ENCODE data around the gene PRDM5.

The PRDM5 gene

GRCh38 chr4:120871173-120871572, 51.4 kb downstream of the PRDM5 start:
- TF ChIP-seq, protein P1, sequence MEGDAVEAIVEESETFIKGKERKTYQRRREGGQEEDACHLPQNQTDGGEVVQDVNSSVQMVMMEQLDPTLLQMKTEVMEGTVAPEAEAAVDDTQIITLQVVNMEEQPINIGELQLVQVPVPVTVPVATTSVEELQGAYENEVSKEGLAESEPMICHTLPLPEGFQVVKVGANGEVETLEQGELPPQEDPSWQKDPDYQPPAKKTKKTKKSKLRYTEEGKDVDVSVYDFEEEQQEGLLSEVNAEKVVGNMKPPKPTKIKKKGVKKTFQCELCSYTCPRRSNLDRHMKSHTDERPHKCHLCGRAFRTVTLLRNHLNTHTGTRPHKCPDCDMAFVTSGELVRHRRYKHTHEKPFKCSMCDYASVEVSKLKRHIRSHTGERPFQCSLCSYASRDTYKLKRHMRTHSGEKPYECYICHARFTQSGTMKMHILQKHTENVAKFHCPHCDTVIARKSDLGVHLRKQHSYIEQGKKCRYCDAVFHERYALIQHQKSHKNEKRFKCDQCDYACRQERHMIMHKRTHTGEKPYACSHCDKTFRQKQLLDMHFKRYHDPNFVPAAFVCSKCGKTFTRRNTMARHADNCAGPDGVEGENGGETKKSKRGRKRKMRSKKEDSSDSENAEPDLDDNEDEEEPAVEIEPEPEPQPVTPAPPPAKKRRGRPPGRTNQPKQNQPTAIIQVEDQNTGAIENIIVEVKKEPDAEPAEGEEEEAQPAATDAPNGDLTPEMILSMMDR (conservative IDR thresholded peaks at IDR 0.05; ENCODE audit: low read depth, low read length), result no peak
- no peak overlapping the region for H3K4me3 ChIP-seq (ENCODE audit: low read depth, low read length)
- DNase-seq (ENCODE audit: low read depth), result no peak

DNA sequence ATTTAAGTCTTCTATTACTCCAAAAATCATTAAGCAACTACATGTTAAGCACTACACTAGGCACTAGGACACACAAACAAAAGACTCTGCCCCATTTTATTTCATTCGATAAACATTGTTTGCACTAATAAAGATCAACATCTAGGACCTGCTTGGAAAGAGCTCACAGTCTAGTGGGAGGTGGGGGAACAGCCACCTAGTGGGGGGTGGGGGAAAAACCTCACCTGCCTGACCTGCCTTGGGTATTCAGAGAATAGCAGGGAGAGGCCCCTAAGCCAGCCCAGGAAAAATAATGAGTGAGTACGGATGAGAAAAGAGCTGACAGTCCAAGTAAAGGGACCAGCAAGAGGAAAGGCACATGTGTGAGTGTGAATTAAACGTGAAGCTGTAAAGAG, 52.2 kb downstream of the PRDM5 start:
- no peak for DNase-seq (ENCODE audit: low read depth)
- H3K4me3 ChIP-seq (ENCODE audit: low read depth, low read length), result no peak overlapping the region
- TF ChIP-seq, protein P1 (conservative IDR thresholded peaks at IDR 0.05; ENCODE audit: low read depth, low read length), result no peak

DNA sequence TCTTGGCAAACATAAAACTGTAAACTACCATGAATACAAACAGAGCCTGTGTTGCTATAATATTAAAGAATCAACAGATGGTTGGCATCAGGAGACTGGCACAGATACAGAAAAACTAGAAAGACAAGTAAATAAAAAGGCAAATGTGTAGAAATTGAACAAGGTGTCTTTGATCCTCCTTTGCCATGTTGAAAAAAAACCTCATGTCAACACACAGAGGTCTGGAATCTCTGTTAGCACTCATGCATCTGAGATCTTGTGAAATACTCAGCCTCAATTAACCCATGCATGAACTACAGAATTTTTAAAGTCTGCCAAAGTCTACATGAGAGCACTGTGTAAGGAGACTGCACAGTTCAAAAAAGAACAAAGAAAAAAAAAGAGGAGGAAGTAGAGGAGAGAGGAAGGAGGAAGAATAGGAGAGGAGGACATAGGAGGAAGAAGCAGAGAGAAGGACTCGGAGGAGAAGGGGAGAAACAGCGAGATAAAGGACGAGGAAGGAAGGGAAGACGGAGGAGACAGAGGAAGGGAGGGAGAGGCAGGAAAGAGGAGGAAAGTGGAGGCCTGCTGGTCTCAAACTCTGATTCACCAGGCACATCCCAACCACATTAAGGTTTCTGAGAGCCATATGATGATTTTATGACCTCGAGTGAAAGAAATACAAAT, 52.8 kb downstream of the PRDM5 start:
- DNase-seq (ENCODE audit: low read depth), result peak; percentile 46
- TF ChIP-seq, protein P1 (conservative IDR thresholded peaks at IDR 0.05; ENCODE audit: low read depth, low read length), result no peak
- H3K4me3 ChIP-seq (ENCODE audit: low read depth, low read length), result no peak overlapping the region

DNA sequence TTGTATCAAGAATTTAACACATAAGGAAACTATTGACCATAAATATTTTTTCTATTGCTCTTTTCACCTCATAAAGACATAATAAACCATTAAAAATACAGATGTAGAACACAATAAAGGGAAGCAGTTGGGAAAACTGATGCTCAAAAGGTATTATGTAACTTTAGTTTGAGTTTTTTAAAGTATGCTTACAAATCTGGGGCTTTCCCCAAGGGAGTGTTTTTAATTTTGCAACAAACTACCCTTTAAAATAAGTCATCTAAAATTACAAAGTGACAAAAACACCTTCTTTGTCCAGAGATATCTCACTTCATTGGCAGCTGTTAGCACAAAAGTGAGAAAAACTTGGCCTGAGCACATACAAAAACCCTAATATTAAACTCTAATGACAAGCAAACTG, 55.0 kb downstream of the PRDM5 start:
- TF ChIP-seq, protein P1 (conservative IDR thresholded peaks at IDR 0.05; ENCODE audit: low read depth, low read length), result no peak
- no peak overlapping the region for H3K4me3 ChIP-seq (ENCODE audit: low read depth, low read length)
- DNase-seq (ENCODE audit: low read depth), result no peak

DNA sequence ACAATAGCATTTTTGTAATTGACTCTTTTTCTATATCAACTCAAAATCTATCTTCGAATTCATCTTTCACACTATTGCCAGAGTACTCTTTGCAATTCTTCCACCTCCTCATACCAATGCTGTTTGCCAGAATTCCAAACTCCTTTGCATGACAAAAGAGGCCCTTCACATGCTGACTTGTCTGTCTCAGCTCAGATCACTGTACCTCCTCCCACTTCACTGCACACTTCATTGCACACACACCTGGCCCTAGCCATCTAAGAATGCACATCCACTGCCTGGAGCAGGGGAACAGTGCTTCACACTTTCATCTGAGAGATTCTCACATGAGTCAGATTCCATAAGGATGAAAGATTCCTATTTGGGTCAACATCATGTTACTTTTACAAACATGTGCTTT, 56.5 kb downstream of the PRDM5 start:
- no peak for DNase-seq (ENCODE audit: low read depth)
- no peak overlapping the region for H3K4me3 ChIP-seq (ENCODE audit: low read depth, low read length)
- TF ChIP-seq, protein P1 (conservative IDR thresholded peaks at IDR 0.05; ENCODE audit: low read depth, low read length), result no peak

- no peak for DNase-seq (ENCODE audit: low read depth)
- no peak overlapping the region for H3K4me3 ChIP-seq (ENCODE audit: low read depth, low read length)
- TF ChIP-seq, protein P1 (conservative IDR thresholded peaks at IDR 0.05; ENCODE audit: low read depth, low read length), result no peak
Measured at GRCh38 chr4:120864969-120865368, 57.6 kb downstream of the PRDM5 start.

- TF ChIP-seq, protein P1 (conservative IDR thresholded peaks at IDR 0.05; ENCODE audit: low read depth, low read length), result no peak
- H3K4me3 ChIP-seq (ENCODE audit: low read depth, low read length), result no peak overlapping the region
- no peak for DNase-seq (ENCODE audit: low read depth)
Measured at GRCh38 chr4:120862432-120862831, 60.1 kb downstream of the PRDM5 start.
